Mesothelial cell of epicardium (in vitro differentiated cells): ENCODE data around the gene FNDC3B. TPM values are rescaled to one million over a fixed set of nuclear protein-coding genes. Genes with fewer than 3 reads are reported as not detected.

Source experiments
- DNase-seq, 2 experiments: peaks; one replicate each; pipeline ENCODE4 v3.0.0; 2021; ENCODE audit warnings: low spot score in 2 of 2; ENCODE audit not compliant: unreplicated experiment in 2 of 2
- H3K27ac Mint-ChIP-seq: 2 replicates; pipeline ENCODE4 v1.8.0; 2021; ENCODE audit warnings: mixed read lengths
- H3K27me3 Mint-ChIP-seq: 2 replicates; pipeline ENCODE4 v1.8.0; 2021; ENCODE audit warnings: low read depth, mixed read lengths
- H3K36me3 Mint-ChIP-seq: 2 replicates; pipeline ENCODE4 v1.8.0; 2021; ENCODE audit warnings: mixed read lengths
- H3K4me1 Mint-ChIP-seq: 2 replicates; pipeline ENCODE4 v1.8.0; 2021; ENCODE audit warnings: mixed read lengths
- H3K4me3 Mint-ChIP-seq: 2 replicates; pipeline ENCODE4 v1.8.0; 2021; ENCODE audit warnings: mild to moderate bottlenecking, moderate library complexity, mixed read lengths
- H3K9me3 Mint-ChIP-seq: 2 replicates; pipeline ENCODE4 v1.8.0; 2021; ENCODE audit warnings: mixed read lengths
- total RNA-seq: library from RNA; stranded (reverse); gene quantifications from 3 replicates; pipeline ENCODE4 v1.2.1, GENCODE V29; 2021
- TF ChIP-seq, protein P1 (sequence below): fragments of 200-600 bp; sonication (generic); IDR thresholded peaks from one replicate; pipeline ENCODE4 v1.5.0; 2021; ENCODE audit warnings: antibody characterized with exemption; ENCODE audit not compliant: unreplicated experiment

FNDC3B gene
- total RNA-seq, 1 donor from 2014 or later = 131 TPM

- Mint-ChIP-seq H3K4me1 (no peaks in the 10 kb centered on the region), H3K27me3 (no peaks in the 10 kb centered on the region), H3K36me3 (peaks cover 28% of the 10 kb centered on the region), H3K4me3 (no peak overlapping the region), H3K9me3 (peaks cover 12% of the 10 kb centered on the region), H3K27ac (no peak overlapping the region)
- DNase-seq = no peak
- TF ChIP-seq, protein P1, sequence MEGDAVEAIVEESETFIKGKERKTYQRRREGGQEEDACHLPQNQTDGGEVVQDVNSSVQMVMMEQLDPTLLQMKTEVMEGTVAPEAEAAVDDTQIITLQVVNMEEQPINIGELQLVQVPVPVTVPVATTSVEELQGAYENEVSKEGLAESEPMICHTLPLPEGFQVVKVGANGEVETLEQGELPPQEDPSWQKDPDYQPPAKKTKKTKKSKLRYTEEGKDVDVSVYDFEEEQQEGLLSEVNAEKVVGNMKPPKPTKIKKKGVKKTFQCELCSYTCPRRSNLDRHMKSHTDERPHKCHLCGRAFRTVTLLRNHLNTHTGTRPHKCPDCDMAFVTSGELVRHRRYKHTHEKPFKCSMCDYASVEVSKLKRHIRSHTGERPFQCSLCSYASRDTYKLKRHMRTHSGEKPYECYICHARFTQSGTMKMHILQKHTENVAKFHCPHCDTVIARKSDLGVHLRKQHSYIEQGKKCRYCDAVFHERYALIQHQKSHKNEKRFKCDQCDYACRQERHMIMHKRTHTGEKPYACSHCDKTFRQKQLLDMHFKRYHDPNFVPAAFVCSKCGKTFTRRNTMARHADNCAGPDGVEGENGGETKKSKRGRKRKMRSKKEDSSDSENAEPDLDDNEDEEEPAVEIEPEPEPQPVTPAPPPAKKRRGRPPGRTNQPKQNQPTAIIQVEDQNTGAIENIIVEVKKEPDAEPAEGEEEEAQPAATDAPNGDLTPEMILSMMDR = no peak
Measured at GRCh38 chr3:172402892-172403643, 363.7 kb downstream of the FNDC3B start.

GRCh38 chr3:172404237-172404962 lies 365.0 kb downstream of the FNDC3B start:
- no peak for DNase-seq
- H3K4me1 Mint-ChIP-seq = no peaks in the 10 kb centered on the region
- peaks cover 22% of the 10 kb centered on the region for H3K36me3 Mint-ChIP-seq
- peaks cover 12% of the 10 kb centered on the region for H3K9me3 Mint-ChIP-seq
- TF ChIP-seq, protein P1 = no peak
- no peaks in the 10 kb centered on the region for H3K27me3 Mint-ChIP-seq
- H3K27ac Mint-ChIP-seq = no peak overlapping the region
- no peak overlapping the region for H3K4me3 Mint-ChIP-seq

GRCh38 chr3:172405914-172406313 lies 366.5 kb downstream of the FNDC3B start:
- no peak overlapping the region for H3K27ac Mint-ChIP-seq
- no peaks in the 10 kb centered on the region for H3K4me1 Mint-ChIP-seq
- peaks cover 20% of the 10 kb centered on the region for H3K36me3 Mint-ChIP-seq
- H3K9me3 Mint-ChIP-seq = peaks cover 12% of the 10 kb centered on the region
- DNase-seq = no peak
- TF ChIP-seq, protein P1 = no peak
- no peaks in the 10 kb centered on the region for H3K27me3 Mint-ChIP-seq
- no peak overlapping the region for H3K4me3 Mint-ChIP-seq

GRCh38 chr3:172407872-172408271 lies 368.5 kb downstream of the FNDC3B start:
- Mint-ChIP-seq H3K27me3 (peaks cover 1% of the 10 kb centered on the region), H3K4me3 (no peak overlapping the region), H3K9me3 (peaks cover 3% of the 10 kb centered on the region), H3K27ac (no peak overlapping the region), H3K36me3 (peaks cover 2% of the 10 kb centered on the region), H3K4me1 (no peaks in the 10 kb centered on the region)
- TF ChIP-seq, protein P1 = no peak
- no peak for DNase-seq

DNA sequence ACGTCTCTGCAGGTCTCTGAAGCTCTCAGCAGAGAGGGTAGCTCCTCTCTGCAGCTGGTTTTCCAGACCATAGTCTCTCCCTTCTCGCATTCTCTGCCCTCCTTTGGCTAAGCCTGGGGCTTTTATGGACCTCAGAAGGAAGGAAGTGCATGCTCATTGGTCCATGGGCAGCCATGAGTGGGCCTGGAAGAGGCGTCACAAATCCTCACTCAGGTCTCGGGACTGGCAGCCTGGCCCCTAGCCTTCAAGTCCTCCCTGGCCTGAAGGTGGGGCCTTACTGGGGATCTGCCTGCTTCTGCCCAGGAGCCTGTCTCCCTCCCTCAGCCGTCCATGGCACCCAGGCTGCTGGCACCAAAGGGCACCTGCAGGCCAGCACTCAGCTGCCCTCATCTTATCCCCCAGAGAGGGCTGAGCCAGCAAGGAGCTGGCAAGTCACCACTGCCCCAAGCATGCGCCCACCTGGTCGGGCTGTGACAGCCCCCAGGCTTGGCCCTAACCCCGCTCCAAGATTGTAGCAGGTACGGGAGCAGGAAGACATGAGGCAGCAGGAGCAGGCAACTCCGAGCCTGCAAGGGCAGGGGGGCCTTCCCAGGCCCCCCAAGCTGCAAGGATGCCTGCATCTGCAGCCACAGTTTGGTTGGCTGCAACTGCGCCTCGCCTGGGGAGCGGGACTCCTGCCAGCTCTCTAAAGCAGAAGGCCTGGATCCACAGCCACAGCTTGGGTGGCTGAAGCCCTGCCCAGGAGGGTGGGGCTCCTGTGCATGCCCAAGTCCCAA lies 371.5 kb downstream of the FNDC3B start:
- no peak overlapping the region for H3K27ac Mint-ChIP-seq
- no peaks in the 10 kb centered on the region for H3K36me3 Mint-ChIP-seq
- DNase-seq = no peak
- peaks cover 12% of the 10 kb centered on the region for H3K27me3 Mint-ChIP-seq
- no peak overlapping the region for H3K4me3 Mint-ChIP-seq
- H3K9me3 Mint-ChIP-seq = peaks cover 4% of the 10 kb centered on the region
- H3K4me1 Mint-ChIP-seq = no peaks in the 10 kb centered on the region
- TF ChIP-seq, protein P1 = no peak
